ENCODE results near the gene CD68.

- TF ChIP-seq CTCF (IDR thresholded peaks at IDR 0.05), result no peak
- no peak for TF ChIP-seq EZH2phosphoT487 (IDR thresholded peaks at IDR 0.05)
- peak; percentile 28 for TF ChIP-seq EZH2 (IDR thresholded peaks at IDR 0.05)
These were observed 48.0 kb downstream of the CD68 start, which contains the start of gene SAT2 for GRCh38 chr17:7627250-7628121.
